ENCODE results near the gene NKIRAS1. TPM values are rescaled to one million over a fixed set of nuclear protein-coding genes. Genes with fewer than 3 reads are reported as not detected.

NKIRAS1 gene
- total RNA-seq, 2 experiments from 2014 or later: 4.0 to 4.7 TPM

GRCh38 chr3:23960649-23961048, 43.9 kb upstream of the NKIRAS1 start:
- TF ChIP-seq CTCF (conservative IDR thresholded peaks at IDR 0.05; ENCODE audit: low read length): no peak
- TF ChIP-seq EZH2phosphoT487 (IDR thresholded peaks at IDR 0.05; ENCODE audit: borderline replicate concordance, low read depth, low read length): no peak
- intact Hi-C loops (cut with micrococcal nuclease; ENCODE audit: unreplicated experiment): no loop called here
- no TSS peak for BruUV-seq (replicated peaks)
- H3K36me3 ChIP-seq (ENCODE audit: insufficient read depth, low read length): peaks cover 16% of the 10 kb centered on the region
- H3K4me1 ChIP-seq (ENCODE audit: insufficient read depth, low read length, poor library complexity, severe bottlenecking): no peaks in the 10 kb centered on the region
- H3K9me2 ChIP-seq (ENCODE audit: insufficient read depth, low read length): no peaks in the 10 kb centered on the region
- H3K79me2 ChIP-seq (ENCODE audit: insufficient read depth, low read depth, low read length): no peaks in the 10 kb centered on the region
- H3K27ac ChIP-seq (ENCODE audit: low read depth, low read length, poor library complexity, severe bottlenecking): no peak overlapping the region
- no peak overlapping the region for H2AFZ ChIP-seq (ENCODE audit: low read length)
- H4K20me1 ChIP-seq (ENCODE audit: insufficient read depth, low read length): no peaks in the 10 kb centered on the region
- no peak for DNase-seq (ENCODE audit: low spot score)
- CTCF ChIA-PET (ENCODE audit: unreplicated experiment): interaction anchor here (0.7 kb wide), 1 partner anchor 1108 kb away, joined by 3 read pairs; no protein-coding TSS in a partner anchor
- no peak overlapping the region for H3K4me3 ChIP-seq (ENCODE audit: low read depth, low read length, poor library complexity, severe bottlenecking)
- POLR2A ChIA-PET: interaction anchor here (0.6 to 1.0 kb wide), 6 partner anchors 7 to 950 kb away, joined by 3 to 6 read pairs (median 4); no protein-coding TSS in a partner anchor
- H3K4me2 ChIP-seq (ENCODE audit: low read length): no peak overlapping the region
- no peaks in the 10 kb centered on the region for H3K9me3 ChIP-seq (ENCODE audit: low read length)

- POLR2A ChIA-PET: interaction anchor here (0.7 to 2.9 kb wide), 3 partner anchors 10 to 99 kb away, joined by 4 to 28 read pairs (median 4); no protein-coding TSS in a partner anchor
- Histone ChIP-seq H3K36me3 (ENCODE audit: insufficient read depth, low read length) (peaks cover 16% of the 10 kb centered on the region), H3K9me3 (ENCODE audit: low read length) (no peaks in the 10 kb centered on the region), H3K9me2 (ENCODE audit: insufficient read depth, low read length) (no peaks in the 10 kb centered on the region), H3K27ac (ENCODE audit: low read depth, low read length, poor library complexity, severe bottlenecking) (no peak overlapping the region), H4K20me1 (ENCODE audit: insufficient read depth, low read length) (no peaks in the 10 kb centered on the region), H2AFZ (ENCODE audit: low read length) (no peak overlapping the region), H3K4me2 (ENCODE audit: low read length) (no peak overlapping the region), H3K4me1 (ENCODE audit: insufficient read depth, low read length, poor library complexity, severe bottlenecking) (no peaks in the 10 kb centered on the region), H3K79me2 (ENCODE audit: insufficient read depth, low read depth, low read length) (no peaks in the 10 kb centered on the region), H3K4me3 (ENCODE audit: low read depth, low read length, poor library complexity, severe bottlenecking) (no peak overlapping the region)
- TF ChIP-seq EZH2phosphoT487 (IDR thresholded peaks at IDR 0.05; ENCODE audit: borderline replicate concordance, low read depth, low read length) (no peak), CTCF (conservative IDR thresholded peaks at IDR 0.05; ENCODE audit: low read length) (no peak)
- CTCF ChIA-PET (ENCODE audit: unreplicated experiment): no interaction called here
- no peak for DNase-seq (ENCODE audit: low spot score)
- intact Hi-C loops (cut with micrococcal nuclease; ENCODE audit: unreplicated experiment): no loop called here
- no TSS peak for BruUV-seq (replicated peaks)
These were observed 42.5 kb upstream of the NKIRAS1 start for GRCh38 chr3:23959135-23959900.

- H3K79me2 ChIP-seq (ENCODE audit: insufficient read depth, low read depth, low read length): peaks cover 8% of the 10 kb centered on the region; the same call in 1 of the 2 replicates
- H2AFZ ChIP-seq (ENCODE audit: low read length): no peak overlapping the region
- no peaks in the 10 kb centered on the region for H3K9me3 ChIP-seq (ENCODE audit: low read length)
- H3K4me1 ChIP-seq (ENCODE audit: insufficient read depth, low read length, poor library complexity, severe bottlenecking): peaks cover 26% of the 10 kb centered on the region
- no peak overlapping the region for H3K27ac ChIP-seq (ENCODE audit: low read depth, low read length, poor library complexity, severe bottlenecking)
- no peak for DNase-seq (ENCODE audit: low spot score)
- H4K20me1 ChIP-seq (ENCODE audit: insufficient read depth, low read length): no peaks in the 10 kb centered on the region
- CTCF ChIA-PET (ENCODE audit: unreplicated experiment): no interaction called here
- no peak overlapping the region for H3K4me3 ChIP-seq (ENCODE audit: low read depth, low read length, poor library complexity, severe bottlenecking)
- TF ChIP-seq EZH2phosphoT487 (IDR thresholded peaks at IDR 0.05; ENCODE audit: borderline replicate concordance, low read depth, low read length) (no peak), CTCF (conservative IDR thresholded peaks at IDR 0.05; ENCODE audit: low read length) (no peak)
- H3K9me2 ChIP-seq (ENCODE audit: insufficient read depth, low read length): no peaks in the 10 kb centered on the region
- peaks cover 6% of the 10 kb centered on the region for H3K36me3 ChIP-seq (ENCODE audit: insufficient read depth, low read length)
- no TSS peak for BruUV-seq (replicated peaks)
- POLR2A ChIA-PET: interaction anchor here (0.5 to 2.9 kb wide), 3 partner anchors 12 to 26 kb away, joined by 3 to 28 read pairs (median 3); no protein-coding TSS in a partner anchor
- no peak overlapping the region for H3K4me2 ChIP-seq (ENCODE audit: low read length)
- intact Hi-C loops (cut with micrococcal nuclease; ENCODE audit: unreplicated experiment): no loop called here
These were observed 39.9 kb upstream of the NKIRAS1 start for GRCh38 chr3:23956701-23957100.

Data from OCI-LY7 (cell line).